IMR-90 (cell line): ENCODE results near the gene ITGA5.

Experiments
- BHLHE40 ChIP-seq: fragments of 150-350 bp; IDR thresholded peaks from 2 replicates; pipeline ENCODE4 v1.6.1; 2016; ENCODE audit warnings: mild to moderate bottlenecking, low read depth, low read length
- CEBPB ChIP-seq: IDR thresholded peaks from 2 replicates; pipeline ENCODE4 v1.6.1; 2012; ENCODE audit warnings: low read depth, low read length, improper control_type of control experiment
- CTCF ChIP-seq: conservative IDR thresholded peaks from 2 replicates; pipeline ENCODE4 v1.5.1; 2012; ENCODE audit warnings: mild to moderate bottlenecking, low read depth, low read length, improper control_type of control experiment
- MAFK ChIP-seq: IDR thresholded peaks from 2 replicates; pipeline ENCODE4 v1.6.1; 2012; ENCODE audit warnings: low read depth, low read length, improper control_type of control experiment
- MXI1 ChIP-seq: IDR thresholded peaks from 2 replicates; pipeline ENCODE4 v1.6.1; 2012; ENCODE audit warnings: low read depth, mild to moderate bottlenecking, low read length, moderate library complexity, borderline replicate concordance
- POLR2A ChIP-seq: IDR thresholded peaks from 2 replicates; pipeline ENCODE4 v1.6.1; 2012; ENCODE audit warnings: mild to moderate bottlenecking, low read depth, low read length
- RAD21 ChIP-seq: IDR thresholded peaks from 2 replicates; pipeline ENCODE4 v1.6.1; 2012; ENCODE audit warnings: low read length, improper control_type of control experiment
- SMC3 ChIP-seq: fragments of 150-350 bp; IDR thresholded peaks from 2 replicates; pipeline ENCODE4 v1.6.1; 2016; ENCODE audit warnings: low read depth, mild to moderate bottlenecking, antibody characterized with exemption, low read length, moderate library complexity
- TF ChIP-seq, protein P1 (sequence below): fragments of 150-350 bp; IDR thresholded peaks from 2 replicates; pipeline ENCODE4 v1.6.1; 2017; ENCODE audit warnings: mild to moderate bottlenecking, antibody characterized with exemption, low read length, low read depth
- TF ChIP-seq, protein P2 (sequence below): fragments of 150-350 bp; IDR thresholded peaks from 2 replicates; pipeline ENCODE4 v1.6.1; 2016; ENCODE audit warnings: low read depth, mild to moderate bottlenecking, low read length, moderate library complexity, borderline replicate concordance

DNA sequence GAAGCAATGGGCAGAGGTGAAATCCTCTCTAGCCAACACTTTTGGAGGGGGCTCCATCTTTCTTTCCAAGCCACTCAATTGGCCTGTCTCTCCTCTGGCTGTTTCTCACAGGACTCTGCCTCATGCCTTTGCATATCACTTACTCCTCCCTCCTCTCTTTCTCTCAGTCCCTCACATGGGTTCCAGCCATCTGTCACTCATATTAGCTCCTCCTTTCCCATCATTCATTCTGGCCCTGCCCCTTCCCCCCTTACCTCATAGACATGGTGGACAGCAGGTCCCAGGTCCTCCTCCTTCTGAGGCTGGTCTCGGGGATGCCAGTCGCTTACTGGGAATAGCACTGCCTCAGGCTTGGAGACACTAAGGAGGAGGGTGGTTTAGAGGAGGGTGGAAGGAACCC lies 17.9 kb downstream of the ITGA5 start:
- TF ChIP-seq MAFK = no peak
- no peak for TF ChIP-seq CTCF
- TF ChIP-seq BHLHE40 = no peak
- no peak for TF ChIP-seq RAD21
- TF ChIP-seq POLR2A = no peak
- no peak for TF ChIP-seq MXI1
- TF ChIP-seq, protein P1, sequence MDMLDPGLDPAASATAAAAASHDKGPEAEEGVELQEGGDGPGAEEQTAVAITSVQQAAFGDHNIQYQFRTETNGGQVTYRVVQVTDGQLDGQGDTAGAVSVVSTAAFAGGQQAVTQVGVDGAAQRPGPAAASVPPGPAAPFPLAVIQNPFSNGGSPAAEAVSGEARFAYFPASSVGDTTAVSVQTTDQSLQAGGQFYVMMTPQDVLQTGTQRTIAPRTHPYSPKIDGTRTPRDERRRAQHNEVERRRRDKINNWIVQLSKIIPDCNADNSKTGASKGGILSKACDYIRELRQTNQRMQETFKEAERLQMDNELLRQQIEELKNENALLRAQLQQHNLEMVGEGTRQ = no peak
- no peak for TF ChIP-seq CEBPB
- TF ChIP-seq SMC3 = no peak
- TF ChIP-seq, protein P2, sequence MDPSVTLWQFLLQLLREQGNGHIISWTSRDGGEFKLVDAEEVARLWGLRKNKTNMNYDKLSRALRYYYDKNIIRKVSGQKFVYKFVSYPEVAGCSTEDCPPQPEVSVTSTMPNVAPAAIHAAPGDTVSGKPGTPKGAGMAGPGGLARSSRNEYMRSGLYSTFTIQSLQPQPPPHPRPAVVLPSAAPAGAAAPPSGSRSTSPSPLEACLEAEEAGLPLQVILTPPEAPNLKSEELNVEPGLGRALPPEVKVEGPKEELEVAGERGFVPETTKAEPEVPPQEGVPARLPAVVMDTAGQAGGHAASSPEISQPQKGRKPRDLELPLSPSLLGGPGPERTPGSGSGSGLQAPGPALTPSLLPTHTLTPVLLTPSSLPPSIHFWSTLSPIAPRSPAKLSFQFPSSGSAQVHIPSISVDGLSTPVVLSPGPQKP = no peak
